ENCODE measurements around the gene AUH.

Gene AUH

DNA sequence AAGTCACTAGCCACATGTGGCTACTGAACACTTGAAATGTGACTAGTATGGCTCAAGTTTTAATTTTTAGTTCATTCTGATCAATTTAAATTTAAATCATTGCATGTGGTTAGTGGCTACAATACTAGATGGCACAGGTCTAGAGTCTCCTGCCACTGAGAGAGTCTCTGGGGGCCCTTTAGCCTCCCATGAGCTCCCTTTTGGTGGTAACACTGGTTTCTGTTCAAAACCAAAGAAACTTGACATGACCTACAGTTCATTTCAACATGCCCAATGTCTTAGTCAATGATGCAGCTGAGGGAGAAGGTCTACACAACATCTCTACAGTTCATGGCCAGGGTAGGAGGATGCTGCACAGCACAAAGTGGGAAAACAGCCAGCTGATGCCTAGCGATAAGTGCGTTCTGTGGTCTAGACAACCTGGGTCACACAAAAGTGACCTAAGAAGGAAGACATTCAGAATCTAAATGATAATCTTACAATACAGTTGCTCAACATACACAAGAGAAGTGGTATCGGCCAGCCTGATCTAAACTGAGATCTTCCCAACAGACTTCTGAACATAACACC, 121.0 kb downstream of the AUH start:
- DNase-seq: no peak

DNA sequence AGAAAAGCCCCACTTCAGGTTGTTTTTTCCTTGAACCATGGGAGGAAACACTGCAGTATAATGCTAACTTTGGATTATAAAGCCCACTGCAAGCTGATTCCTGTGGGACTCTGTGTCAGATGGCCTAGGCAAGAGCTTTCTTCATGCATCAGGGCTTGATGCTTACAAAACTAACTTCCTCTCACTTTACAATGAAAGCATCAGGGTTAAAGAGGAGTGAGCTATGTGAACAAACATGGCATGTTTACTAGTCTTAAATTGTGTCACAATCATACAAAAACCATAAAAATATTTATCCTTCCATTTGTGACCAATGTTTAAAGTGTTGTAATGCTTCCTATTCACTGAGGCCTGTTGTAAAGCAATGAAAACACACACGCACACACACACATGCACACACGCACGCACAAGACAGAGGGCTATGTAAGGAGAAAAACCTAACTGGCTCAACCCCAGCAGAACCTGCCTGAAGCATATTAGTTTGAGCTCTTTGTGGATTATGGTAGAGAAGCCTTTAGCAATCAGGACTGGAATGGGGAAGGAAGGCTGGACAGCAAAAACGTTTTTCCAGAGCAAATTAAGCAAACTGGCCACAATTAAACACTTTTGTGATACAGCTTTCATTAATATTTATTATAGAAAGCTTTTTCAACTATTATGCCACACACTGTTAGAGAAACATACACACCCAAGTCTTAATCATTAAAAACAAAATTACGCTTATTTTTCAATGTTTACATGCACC, 122.2 kb downstream of the AUH start:
- DNase-seq: no peak

DNA sequence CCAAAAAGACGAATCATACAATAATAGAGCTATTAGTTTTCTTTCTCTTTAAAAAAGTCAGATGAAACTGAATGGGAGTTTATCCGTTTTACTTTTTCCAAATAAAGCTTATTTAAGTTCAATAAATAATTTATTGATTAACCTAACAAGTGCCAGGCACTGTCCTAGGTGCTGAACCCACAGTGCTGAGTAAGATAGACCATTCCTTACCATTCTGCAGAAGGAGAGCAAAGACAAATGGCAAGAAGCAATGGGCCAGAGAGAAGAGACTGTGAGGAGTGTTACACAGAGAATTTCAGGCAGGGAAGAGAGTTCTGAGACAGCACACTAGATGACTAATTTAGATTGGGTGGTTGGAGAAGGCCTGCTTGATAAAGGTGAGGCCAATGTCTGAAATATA, 127.2 kb downstream of the AUH start:
- no peak for DNase-seq

DNA sequence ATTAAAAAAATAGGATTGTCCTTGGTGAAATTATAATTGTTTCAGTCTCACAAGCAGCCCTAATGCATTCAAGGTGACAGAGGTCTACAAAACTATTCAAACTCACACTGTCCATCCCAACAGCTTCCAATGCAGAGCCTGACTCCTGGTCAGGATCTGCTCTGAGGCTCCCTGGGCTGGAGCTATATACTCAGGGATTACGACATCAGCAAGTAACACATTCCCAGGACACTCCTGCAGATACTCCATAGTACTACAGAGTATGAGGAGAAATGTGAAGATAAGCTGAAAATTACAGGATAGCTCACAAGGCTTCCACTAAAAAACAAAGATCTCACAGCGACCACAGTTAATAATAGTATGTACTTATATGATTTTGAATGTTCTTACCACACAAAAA, 130.1 kb downstream of the AUH start:
- no peak for DNase-seq

DNA sequence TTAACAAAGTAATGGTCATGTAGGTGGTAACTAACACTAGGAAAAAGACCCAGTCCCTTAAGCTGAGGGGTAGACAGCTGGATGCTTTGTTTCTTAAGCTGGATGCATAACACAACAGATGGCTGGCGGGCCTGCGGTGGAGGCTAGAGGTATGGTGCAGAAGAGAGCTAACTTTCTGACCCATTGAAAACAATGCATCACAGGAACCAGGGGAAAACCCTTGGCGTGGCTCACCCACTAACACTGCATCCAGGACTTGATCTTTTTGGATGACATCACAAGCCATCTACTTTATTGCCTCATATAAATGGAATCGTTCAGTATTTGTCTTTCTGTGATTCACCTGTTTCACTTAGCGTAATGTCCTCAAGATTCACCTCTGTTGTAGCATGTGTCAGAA, 138.7 kb downstream of the AUH start:
- DNase-seq: no peak

DNA sequence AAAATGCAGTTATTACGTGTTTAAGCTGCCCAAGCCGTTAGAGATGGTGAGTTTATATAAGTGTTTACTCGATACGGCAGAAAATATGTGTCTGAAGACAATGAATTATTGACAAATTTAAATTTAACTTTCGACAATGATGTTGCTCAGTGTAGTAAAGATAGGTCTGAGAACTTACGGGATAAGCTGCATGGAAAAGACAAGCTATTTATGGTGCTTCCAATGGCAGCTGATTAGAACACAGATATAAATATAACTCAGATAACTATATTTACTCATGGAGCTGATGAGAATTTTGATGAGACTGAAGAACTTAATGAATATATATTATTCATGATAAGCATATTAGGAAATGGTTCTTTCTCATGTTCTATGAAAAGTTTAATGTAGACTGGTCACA, 139.3 kb downstream of the AUH start:
- no peak for DNase-seq

DNA sequence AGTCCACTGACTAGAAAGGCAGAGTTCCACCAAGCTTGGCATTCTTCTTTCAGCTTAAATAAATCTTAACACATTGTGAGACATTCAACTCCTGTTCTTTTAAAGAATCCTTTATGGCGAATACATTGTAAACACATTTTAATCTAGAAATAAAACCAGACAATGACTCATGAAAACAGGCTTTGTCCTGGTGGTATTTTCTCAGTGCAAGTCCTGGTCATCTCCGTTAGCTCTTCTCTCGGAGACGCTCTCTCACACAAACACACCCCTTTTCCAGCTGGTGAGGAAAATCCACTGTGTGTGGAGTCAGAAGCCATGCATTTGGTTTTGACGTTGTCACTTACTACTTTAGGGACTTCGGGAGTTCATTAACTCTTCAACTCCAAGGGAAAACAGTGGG, 140.4 kb downstream of the AUH start:
- DNase-seq: no peak

DNA sequence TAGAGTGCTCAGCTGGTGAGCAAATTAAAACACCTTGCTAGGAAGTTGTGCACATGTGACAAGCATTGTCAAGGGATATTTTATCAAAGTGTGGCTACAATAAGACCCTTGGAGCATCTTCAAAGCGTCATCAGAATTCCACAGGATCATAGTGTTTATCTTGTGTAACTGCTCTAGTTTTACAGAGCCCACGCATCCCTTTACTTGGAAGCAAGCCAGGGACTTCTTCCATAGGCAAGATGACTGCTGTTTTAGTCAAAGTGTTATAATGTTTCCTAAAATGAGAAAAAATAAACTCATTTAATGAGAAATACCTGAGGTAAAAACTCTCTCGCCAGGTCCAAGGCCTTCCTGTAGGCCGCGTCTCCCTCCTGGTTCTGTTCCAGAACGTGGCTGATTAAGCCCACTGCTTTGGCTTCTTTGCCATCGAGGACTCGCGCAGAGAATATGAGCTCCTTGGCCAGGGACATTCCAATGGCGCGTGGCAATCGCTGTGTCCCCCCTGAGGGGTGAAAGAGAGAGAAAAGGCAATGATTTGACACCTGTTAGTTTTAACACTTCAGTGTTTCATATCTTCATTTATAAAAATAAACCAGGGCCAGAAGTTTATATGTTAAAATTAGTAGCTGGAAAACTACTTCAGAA, 141.1 kb downstream of the AUH start:
- no peak for DNase-seq

DNA sequence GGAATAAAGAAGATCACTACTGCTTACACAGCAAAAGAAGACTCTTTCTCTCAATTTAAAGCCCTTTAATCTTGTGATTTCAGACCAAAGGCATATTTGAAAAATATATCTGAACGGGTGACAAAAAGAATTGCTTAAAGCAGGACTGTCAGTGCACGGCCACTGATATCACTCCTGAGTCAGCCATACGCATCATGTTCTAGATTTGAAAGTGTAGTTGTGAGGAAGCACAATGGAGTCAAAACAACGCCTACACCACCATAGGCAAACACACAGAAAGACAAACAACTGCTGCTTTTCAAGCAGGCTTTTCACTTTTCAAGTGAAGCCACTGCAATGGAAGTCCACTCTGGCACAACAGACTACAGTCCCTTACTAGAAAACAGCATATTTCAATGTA, 141.7 kb downstream of the AUH start:
- no peak for DNase-seq

DNA sequence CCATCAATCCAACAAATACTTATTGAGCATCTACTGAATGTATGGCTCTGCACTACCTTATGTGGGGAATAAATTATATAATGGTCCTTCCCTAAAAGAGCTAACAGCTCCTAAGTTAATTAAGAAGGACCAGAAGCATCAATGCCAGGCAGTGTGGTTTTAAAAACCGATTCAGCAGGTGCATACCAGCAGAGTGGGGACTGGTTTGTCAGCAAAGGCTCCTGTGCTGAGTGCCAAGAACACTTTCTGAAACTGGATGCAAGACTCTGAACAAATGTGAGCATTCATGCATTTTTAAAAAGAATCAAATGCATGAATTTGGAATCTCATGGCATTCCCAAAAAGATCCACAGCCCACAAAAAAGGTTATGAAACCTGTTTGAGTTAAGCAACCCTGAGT, 142.2 kb downstream of the AUH start:
- DNase-seq: no peak

DNA sequence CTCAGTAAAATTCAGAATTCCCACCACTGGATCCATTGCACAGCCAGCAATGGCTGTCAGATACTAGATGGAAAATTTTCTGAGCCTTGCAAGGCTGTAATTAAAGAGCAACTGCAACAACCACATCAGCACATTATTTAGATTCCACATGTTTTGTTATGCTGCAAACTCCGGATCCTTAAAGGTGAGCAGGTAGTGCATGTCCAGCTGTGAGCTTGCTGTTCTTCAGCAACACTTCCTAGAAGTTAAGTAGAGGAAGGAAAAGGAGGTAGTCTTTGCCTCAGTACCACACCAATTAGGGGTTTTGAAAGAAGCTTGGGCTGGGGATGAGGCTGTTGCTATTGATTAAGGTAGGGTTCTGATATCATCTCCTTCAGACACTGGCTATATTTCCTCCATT, 144.3 kb downstream of the AUH start:
- no peak for DNase-seq

DNA sequence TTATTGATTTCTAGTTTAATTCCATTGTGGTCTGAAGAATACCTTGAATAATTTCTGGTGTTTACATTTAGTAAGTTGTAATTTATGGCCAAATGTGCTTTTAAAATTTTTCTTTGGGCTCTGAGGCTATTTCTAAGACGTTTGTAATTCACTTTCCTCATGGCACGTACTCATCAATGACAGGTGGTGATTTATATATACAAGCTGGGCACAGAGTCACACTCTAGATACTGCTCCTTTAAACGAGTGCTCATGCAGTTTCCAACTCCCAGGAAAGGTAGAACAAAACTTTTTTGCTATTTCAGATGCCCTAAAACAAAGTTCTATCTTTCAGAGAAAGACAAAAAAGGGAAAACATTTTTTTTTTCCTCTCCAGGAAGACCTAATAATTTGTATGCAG, 146.9 kb downstream of the AUH start:
- no peak for DNase-seq

DNA sequence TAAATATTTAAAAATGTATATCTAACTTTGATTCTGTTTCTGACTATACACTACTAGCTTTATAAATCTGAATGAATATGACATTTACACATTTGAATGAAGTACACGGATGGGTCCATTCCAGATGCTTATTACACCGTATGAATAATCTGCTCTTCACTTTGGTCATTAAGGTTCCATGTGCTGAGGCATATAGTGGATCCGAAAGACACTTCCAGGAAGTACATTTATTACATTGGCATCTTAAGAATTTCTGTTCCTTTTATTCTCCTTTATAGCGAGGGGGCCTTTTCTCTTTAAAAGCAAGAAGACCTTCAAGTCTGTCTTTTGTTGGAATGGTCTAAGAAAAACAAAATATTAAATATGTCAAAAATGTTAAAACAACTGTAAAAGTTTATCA, 147.6 kb downstream of the AUH start:
- DNase-seq: no peak

DNA sequence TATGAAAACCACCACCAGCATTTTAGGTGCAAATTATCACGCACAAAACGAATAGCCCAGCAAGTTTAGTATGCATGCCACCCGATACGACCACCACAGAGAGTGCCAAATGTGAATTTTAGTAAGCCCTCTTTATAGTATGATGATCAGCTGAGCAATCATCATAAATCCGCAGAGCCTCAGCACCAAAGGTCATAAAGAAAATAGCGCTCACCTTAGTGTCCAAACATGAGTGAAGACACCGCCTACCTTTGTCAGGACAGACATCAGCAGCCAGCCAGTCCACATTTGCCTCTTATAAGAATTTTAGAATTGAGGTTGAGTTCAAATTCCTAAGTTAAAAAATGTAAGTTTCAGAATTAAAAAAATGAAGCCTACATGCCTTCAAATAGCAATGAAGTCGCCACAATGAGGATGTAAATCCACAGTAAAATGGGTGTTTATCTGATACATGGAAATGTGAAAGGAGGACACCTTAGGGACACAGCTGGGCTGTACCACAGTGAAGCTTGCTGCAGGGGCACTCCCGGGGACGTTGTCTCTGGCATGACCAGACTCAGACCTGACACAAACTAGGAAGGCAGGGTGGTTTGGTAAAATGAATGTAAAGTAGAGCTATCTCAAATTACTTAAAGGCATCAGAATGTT, 149.0 kb downstream of the AUH start:
- no peak for DNase-seq

DNA sequence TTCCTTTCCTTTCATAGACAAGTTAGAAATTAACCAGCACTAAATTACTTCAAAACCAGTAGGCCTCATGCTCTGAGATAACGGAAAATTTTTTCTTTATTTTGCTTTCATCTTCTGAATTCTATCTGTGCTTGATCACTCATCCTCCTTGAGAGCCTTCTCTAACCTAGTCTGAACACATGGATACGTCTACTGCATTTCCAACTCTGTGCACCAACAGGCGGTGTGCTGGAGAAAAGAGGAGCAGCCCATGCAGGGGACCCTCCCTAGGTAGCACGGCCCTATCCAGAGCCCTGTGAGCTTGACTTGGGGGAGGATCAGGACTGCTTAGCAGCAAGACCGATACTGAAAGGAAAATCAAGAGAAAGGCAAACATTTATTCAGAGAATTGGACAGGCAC, 149.8 kb downstream of the AUH start:
- no peak for DNase-seq

DNA sequence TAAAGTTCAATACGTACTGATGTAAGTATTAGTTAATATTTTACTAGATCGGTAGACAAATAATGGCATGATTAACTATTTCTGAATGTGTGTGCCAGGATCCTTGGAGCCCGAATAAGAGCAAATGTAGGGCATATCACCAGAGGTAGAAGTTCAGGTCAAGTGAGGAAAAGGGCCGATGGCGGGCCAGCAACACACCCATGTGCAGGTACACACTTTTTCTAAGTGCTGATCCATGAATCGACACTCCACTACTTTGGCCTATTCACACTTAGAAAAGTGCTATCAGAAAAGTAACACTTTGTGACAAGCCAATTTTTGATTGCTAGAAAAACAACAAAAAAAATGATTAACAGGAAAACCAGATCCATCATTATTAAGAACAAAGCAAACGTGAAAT, 150.3 kb downstream of the AUH start:
- DNase-seq: no peak

DNA sequence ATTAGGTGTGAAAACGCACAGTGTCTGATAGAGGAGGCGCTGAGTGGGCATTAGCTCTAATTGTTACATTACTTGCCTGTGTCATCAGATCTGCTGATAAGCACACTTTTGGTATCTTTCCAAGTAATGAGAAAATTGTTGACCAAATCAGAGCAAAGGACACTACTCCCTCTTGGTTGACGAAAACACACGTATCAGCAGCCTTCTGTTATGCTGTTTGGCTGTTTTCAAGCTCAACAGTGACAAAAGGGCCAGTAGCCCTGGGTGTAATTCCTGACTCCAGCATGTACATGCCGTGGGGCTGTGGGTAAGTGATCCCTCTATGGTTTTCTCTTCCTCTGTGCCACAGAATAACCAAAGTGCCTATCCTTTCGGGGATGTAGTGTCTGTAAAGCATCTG, 151.4 kb downstream of the AUH start:
- no peak for DNase-seq

DNA sequence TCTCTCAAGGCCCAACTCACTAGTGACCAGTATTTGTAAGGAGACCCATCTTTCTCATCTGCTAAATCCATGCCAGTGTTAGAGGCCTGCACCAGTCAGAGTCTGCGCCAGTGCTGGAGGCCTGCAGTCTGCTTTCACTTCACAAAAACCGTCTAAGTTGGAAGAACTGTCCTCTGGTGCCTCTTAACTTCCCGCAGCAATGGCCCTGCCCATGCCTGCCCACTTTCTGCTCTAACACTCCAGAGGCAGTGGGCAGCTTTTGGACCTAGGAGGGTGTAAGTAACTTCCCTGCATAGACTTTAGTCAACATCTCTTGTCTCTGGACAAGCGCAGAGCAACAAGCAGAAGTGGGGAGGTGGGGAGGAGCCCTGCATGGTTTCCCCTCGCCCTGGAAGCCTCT, 152.9 kb downstream of the AUH start:
- DNase-seq: no peak

DNA sequence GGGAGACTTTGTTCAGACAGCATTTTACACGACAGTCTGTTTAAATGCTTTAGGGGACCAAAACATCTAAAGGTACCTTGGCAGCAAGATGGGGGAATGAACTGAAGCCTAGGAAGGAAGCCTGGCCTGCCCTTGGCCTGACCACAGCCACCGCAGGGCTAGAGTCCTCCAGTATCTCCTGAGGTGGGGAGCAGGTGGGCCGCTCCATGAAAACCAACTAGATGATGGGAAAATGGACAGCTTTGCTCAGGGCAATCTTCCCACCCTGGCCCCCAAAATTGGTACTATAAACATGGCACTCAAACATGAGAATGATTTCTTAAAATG, 153.3 kb downstream of the AUH start:
- DNase-seq: no peak

DNA sequence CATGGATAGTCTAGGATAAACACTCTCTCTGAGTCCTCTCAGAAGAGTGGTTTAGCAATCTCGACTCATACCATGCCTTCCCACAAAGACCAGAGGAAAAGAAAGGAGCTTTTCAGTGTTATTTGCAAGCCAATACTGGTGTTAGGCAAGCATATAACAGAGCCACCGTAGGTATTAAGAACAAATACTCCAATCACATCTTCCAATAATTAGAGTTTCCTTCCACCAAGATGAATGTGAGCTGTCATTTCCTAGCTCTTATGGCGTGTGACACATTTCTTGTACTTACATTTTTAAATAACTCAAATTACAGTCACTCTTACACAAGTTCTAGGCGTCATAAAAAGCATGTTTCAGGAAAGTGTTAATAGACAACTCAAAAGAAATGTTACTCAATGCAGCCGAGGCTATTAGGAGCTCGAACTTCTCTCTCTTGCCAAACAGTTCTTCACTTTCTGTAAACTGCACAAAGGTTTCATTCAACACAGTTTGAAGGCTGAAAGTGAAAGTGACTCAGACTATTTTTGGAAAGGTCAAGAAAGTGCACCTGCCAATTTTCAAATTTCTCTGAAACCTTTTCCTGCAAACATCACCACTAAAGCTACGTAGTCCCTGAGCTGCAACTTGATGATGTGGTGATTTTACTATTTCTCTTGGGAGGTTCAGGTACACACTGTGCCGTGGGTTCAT, 153.8 kb downstream of the AUH start:
- DNase-seq: no peak

DNA sequence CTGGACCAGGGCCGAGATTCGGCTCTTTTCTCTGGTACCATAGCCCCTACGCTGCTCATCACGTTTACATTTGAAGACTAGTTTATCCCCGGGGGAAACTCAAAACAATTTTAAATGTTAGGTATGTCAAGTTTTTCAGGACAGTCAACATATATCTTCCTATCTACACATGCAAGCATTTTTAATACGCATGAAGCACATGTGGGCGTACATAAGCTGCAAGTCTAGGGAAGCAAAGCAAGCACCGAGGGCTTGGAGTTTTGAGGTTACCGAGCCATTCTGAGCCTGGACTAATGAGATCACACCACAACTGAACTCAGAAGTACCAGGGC, 154.4 kb downstream of the AUH start:
- no peak for DNase-seq

DNA sequence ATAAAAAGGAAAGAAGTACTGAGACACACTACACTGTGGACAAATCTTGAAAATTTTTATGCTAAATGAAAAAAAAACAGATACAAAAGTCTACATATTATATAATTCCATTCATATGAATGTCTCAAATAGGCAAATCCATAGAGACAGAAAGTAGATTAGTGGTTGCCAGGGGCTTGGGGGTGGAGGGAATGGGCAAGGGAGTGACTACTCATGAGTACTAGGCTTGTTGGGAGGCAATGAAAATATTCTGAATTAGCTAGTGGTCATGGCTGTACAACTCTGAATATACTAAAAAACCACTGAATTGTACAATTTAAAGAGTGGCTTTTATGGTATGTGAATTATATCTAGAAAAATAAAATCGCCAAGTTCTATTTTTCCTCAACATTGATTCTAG, 154.9 kb downstream of the AUH start:
- no peak for DNase-seq

DNA sequence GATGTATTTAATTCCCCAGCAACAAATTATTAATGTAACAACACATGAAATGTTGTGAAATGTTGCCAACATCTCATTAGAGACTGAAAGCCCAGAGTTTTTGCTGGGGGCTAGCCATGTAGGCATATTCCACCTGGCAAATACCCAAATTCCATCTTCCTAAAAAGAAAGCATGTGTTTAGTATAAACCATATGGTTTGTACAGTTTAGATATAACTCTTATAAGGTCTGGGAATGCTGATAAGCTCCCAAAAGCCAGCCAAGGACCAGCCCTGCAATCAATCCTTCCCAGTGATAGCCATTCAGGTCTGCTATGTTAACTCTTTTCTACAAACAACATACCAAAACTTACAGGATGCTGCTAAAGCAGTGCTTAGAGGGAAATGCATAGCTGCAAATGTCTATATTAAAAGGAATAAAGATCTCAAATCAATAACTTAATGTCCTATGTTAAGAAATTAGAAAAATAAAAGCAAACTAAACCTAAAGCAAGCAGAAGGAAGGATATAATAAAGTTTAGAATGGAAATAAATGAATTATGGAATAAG, 158.9 kb downstream of the AUH start:
- no peak for DNase-seq

All from NCI-H187 (cell line).